HepG2 (cell line): Measurements from ENCODE around the gene C11orf58. TPM values are rescaled to one million over a fixed set of nuclear protein-coding genes. Genes with fewer than 3 reads are reported as not detected.
A peak's percentile ranks its signal among the peaks of the same experiment; 100 is the strongest.

ENCODE experiments used
- AHR ChIP-seq: IDR thresholded peaks from 2 replicates; pipeline ENCODE4 v1.6.1; 2018; ENCODE audit warnings: missing genetic modification reagents, missing compliant biosample characterization
- AKNA ChIP-seq: sonication (generic); formaldehyde crosslinking; IDR thresholded peaks from 2 replicates; pipeline ENCODE4 v1.4.0; 2020; ENCODE audit warnings: missing genetic modification reagents, borderline replicate concordance
- EED ChIP-seq: sonication (generic); formaldehyde crosslinking; IDR thresholded peaks from 2 replicates; pipeline ENCODE4 v1.5.0; 2020; ENCODE audit warnings: mild to moderate bottlenecking, missing genetic modification reagents
- ETV5 ChIP-seq: IDR thresholded peaks from 2 replicates; pipeline ENCODE4 v1.6.1; 2018; ENCODE audit warnings: missing biosample characterization, missing genetic modification reagents, inconsistent platforms, borderline replicate concordance
- FLYWCH1 ChIP-seq: sonication (generic); formaldehyde crosslinking; IDR thresholded peaks from 2 replicates; pipeline ENCODE4 v1.8.1; 2023; ENCODE audit warnings: mild to moderate bottlenecking, missing genetic modification reagents
- HHEX ChIP-seq: IDR thresholded peaks from 2 replicates; pipeline ENCODE4 v1.6.1; 2016; ENCODE audit warnings: control low read depth
- NONO ChIP-seq, 2 experiments: fragments of 450-650 bp in 1 of 2; sonication (generic) in 1 of 2; formaldehyde crosslinking in 1 of 2; IDR thresholded peaks in 1 of 2; conservative IDR thresholded peaks in 1 of 2; 2 replicates each; pipeline versions ENCODE4 v1.6.1 to v1.8.0; 2017 to 2022; ENCODE audit warnings: mild to moderate bottlenecking in 1 of 2, missing genetic modification reagents in 1 of 2, moderate library complexity in 1 of 2
- NR2F6 ChIP-seq, 2 experiments: IDR thresholded peaks; 2 replicates each; pipeline ENCODE4 v1.6.1; 2016; ENCODE audit warnings: antibody characterized with exemption in 1 of 2, mild to moderate bottlenecking in 1 of 2
- TAF15 ChIP-seq: fragments of 200-400 bp; formaldehyde crosslinking; IDR thresholded peaks from one replicate; pipeline ENCODE4 v1.6.1; 2018; ENCODE audit warnings: mild to moderate bottlenecking, low read depth, low read length; ENCODE audit not compliant: poor library complexity, severe bottlenecking
- USF2 ChIP-seq, 2 experiments: sonication (generic) in 1 of 2; formaldehyde crosslinking in 1 of 2; IDR thresholded peaks; 2 replicates each; pipeline versions ENCODE4 v1.5.1 to v1.6.1; 2011 to 2020; ENCODE audit warnings: borderline replicate concordance in 1 of 2, low read depth in 1 of 2, low read length in 1 of 2, mild to moderate bottlenecking in 1 of 2, missing genetic modification reagents in 1 of 2, moderate library complexity in 1 of 2
- ZBTB34 ChIP-seq: sonication (generic); formaldehyde crosslinking; IDR thresholded peaks from 2 replicates; pipeline ENCODE4 v1.8.0; 2022; ENCODE audit warnings: mild to moderate bottlenecking, missing genetic modification reagents
- ZNF276 ChIP-seq: sonication (generic); formaldehyde crosslinking; IDR thresholded peaks from 2 replicates; pipeline ENCODE4 v1.4.0; 2020; ENCODE audit warnings: mild to moderate bottlenecking, low read depth, missing genetic modification reagents
- ZNF382 ChIP-seq: sonication (generic); formaldehyde crosslinking; IDR thresholded peaks from 2 replicates; pipeline ENCODE4 v1.5.0; 2020; ENCODE audit warnings: missing genetic modification reagents, mild to moderate bottlenecking, borderline replicate concordance
- ZNF432 ChIP-seq: sonication (generic); formaldehyde crosslinking; IDR thresholded peaks from 2 replicates; pipeline ENCODE4 v1.5.0; 2020; ENCODE audit warnings: missing genetic modification reagents, mild to moderate bottlenecking, borderline replicate concordance
- ZNF552 ChIP-seq: sonication (generic); formaldehyde crosslinking; IDR thresholded peaks from 2 replicates; pipeline ENCODE4 v1.9.0; 2022; ENCODE audit warnings: missing genetic modification reagents, mild to moderate bottlenecking, borderline replicate concordance
- ZNF564 ChIP-seq: sonication (generic); formaldehyde crosslinking; IDR thresholded peaks from 2 replicates; pipeline ENCODE4 v1.8.1; 2023; ENCODE audit warnings: mild to moderate bottlenecking, missing genetic modification reagents
- ZZZ3 ChIP-seq: sonication (generic); formaldehyde crosslinking; IDR thresholded peaks from 2 replicates; pipeline ENCODE4 v1.4.0; 2020; ENCODE audit warnings: missing genetic modification reagents, mild to moderate bottlenecking, borderline replicate concordance
- polyA plus RNA-seq, 8 experiments: library from polyadenylated mRNA; depleted of rRNA in 3 of 8; stranded (reverse) in 7 of 8; unstranded in 1 of 8; fragments of >200 nt; fragmentation: Illumina TruSeq in 4 of 8; extraction: Trizol in 4 of 8; gene quantifications; 2 replicates each; pipeline versions ENCODE4 v1.2.1 to v1.2.3, GENCODE V29; 2011 to 2016; ENCODE audit warnings: low read depth in 4 of 8, missing spikeins in 1 of 8, mixed read lengths in 1 of 8; ENCODE audit not compliant: insufficient read depth in 1 of 8
- total RNA-seq, 5 experiments: library from RNA; depleted of rRNA; stranded (reverse); fragments of >200 nt; fragmentation: Illumina TruSeq; extraction: Trizol; gene quantifications; 2 replicates each; pipeline ENCODE4 v1.2.3, GENCODE V29; 2016; ENCODE audit warnings: low read depth in 1 of 5

The C11orf58 gene
- total and polyA plus RNA-seq, 2 of the 13 experiments (the other 11 are each of a cell fraction or from before 2014, with no cell fraction given): 83.8 to 167 TPM

GRCh38 chr11:16805938-16806337 lies 67.5 kb downstream of the C11orf58 start (continued):
- no peak for TF ChIP-seq FLYWCH1
- 0 out of 2 replicates have a peak, but pooled peaks have one; percentile 26 for TF ChIP-seq ETV5 (CRISPR knock-in tag)
- no peak for TF ChIP-seq EED (CRISPR knock-in tag)
- TF ChIP-seq ZNF382 (CRISPR knock-in tag): no peak
- no peak for TF ChIP-seq ZZZ3 (CRISPR knock-in tag)
- no peak for TF ChIP-seq ZBTB34 (CRISPR knock-in tag)
- TF ChIP-seq ZNF276 (CRISPR knock-in tag): no peak
- TF ChIP-seq ZNF552 (CRISPR knock-in tag): no peak
- peak; percentile 47; the same call in 1 of the 2 replicates for TF ChIP-seq NR2F6 (IDR thresholded peaks at IDR 0.05)
- peak; percentile 80 for TF ChIP-seq NR2F6 (CRISPR knock-in tag; IDR thresholded peaks at IDR 0.05)
- no peak for TF ChIP-seq TAF15
- no peak for TF ChIP-seq HHEX (CRISPR knock-in tag)
- TF ChIP-seq AKNA: no peak
- no peak for TF ChIP-seq NONO (IDR thresholded peaks at IDR 0.05)
- no peak for TF ChIP-seq NONO (CRISPR knock-in tag; conservative IDR thresholded peaks at IDR 0.05)
- no peak for TF ChIP-seq AHR
- no peak for TF ChIP-seq USF2 (IDR thresholded peaks at IDR 0.05; ENCODE audit: low read depth, low read length)
- no peak for TF ChIP-seq USF2 (CRISPR knock-in tag; IDR thresholded peaks at IDR 0.05; ENCODE audit: borderline replicate concordance)
- TF ChIP-seq ZNF432 (CRISPR knock-in tag): no peak
- TF ChIP-seq ZNF564 (CRISPR knock-in tag): no peak
